B cell (primary cell): ENCODE results near the gene CD300LB. TPM values are rescaled to one million over a fixed set of nuclear protein-coding genes. Genes with fewer than 3 reads are reported as not detected.

Source experiments
- ATAC-seq: fragments of 200-7000 bp; cut with Tn5 transposase; one replicate; pipeline ENCODE4 v1.10.0; 2021; ENCODE audit warnings: low read depth, mild to moderate bottlenecking, moderate number of reproducible peaks, moderate library complexity
- CTCF ChIA-PET: fragments of 350-600 bp; sonication (Branson Sonifier 250); formaldehyde crosslinking; loops from one replicate; lab custom pipeline; 2021; ENCODE audit warnings: antibody characterized with exemption, inconsistent platforms; lab: Charles Lee
- POLR2A ChIA-PET: fragments of 350-600 bp; sonication (Branson Sonifier 250); formaldehyde crosslinking; loops from one replicate; lab custom pipeline; 2021; ENCODE audit warnings: antibody characterized with exemption; lab: Charles Lee
- DNase-seq: peaks from one replicate; pipeline ENCODE4 v3.0.0; 2013
- H2AFZ ChIP-seq: 2 replicates; pipeline ENCODE4 v1.6.1; 2012; ENCODE audit warnings: mild to moderate bottlenecking, low read depth, low read length; ENCODE audit not compliant: insufficient read depth, poor library complexity, severe bottlenecking
- H3K27ac ChIP-seq, 2 donors: 1 replicate in 1 of 2; 2 replicates in 1 of 2; pipeline ENCODE4 v1.5.1; 2012 to 2013; ENCODE audit warnings: low read length in 2 of 2, mild to moderate bottlenecking in 2 of 2, moderate library complexity in 1 of 2
- H3K27me3 ChIP-seq, 4 experiments: fragments of 200-600 bp in 1 of 4; sonication (generic) in 1 of 4; replicated peaks in 1 of 4; 1 replicate in 2 of 4; 2 replicates in 2 of 4; pipeline versions ENCODE4 v1.6.1 to v1.7.0; 2013 to 2016; ENCODE audit warnings: low read length in 3 of 4, mild to moderate bottlenecking in 2 of 4, mixed read lengths in 1 of 4, moderate library complexity in 1 of 4; ENCODE audit not compliant: insufficient read depth in 4 of 4, control insufficient read depth in 3 of 4; ENCODE audit errors: control extremely low read depth in 1 of 4
- H3K36me3 ChIP-seq, 2 experiments: replicated peaks in 1 of 2; 1 replicate in 1 of 2; 2 replicates in 1 of 2; pipeline versions ENCODE4 v1.6.1 to v1.7.1; 2013; ENCODE audit warnings: low read length in 1 of 2; ENCODE audit not compliant: insufficient read depth in 2 of 2, control insufficient read depth in 1 of 2; ENCODE audit errors: control extremely low read depth in 1 of 2, extremely low read depth in 1 of 2
- H3K4me1 ChIP-seq, 2 donors: fragments of 200-600 bp in 1 of 2; sonication (generic) in 1 of 2; 1 replicate in 1 of 2; 2 replicates in 1 of 2; pipeline versions ENCODE4 v1.5.1 to v1.6.1; 2013 to 2017; ENCODE audit warnings: low read length in 2 of 2; ENCODE audit not compliant: control insufficient read depth in 2 of 2, insufficient read depth in 2 of 2
- H3K4me2 ChIP-seq: replicated peaks from 2 replicates; pipeline ENCODE3; 2012; ENCODE audit warnings: mild to moderate bottlenecking, low read depth, low read length; ENCODE audit not compliant: poor library complexity, severe bottlenecking
- H3K4me3 ChIP-seq, 5 experiments: fragments of 200-600 bp in 1 of 5; sonication (generic) in 1 of 5; 1 replicate in 3 of 5; 2 replicates in 2 of 5; pipeline versions ENCODE4 v1.5.1 to v1.7.0; 2011 to 2016; ENCODE audit warnings: low read length in 4 of 5, mild to moderate bottlenecking in 4 of 5, low read depth in 2 of 5, control low read depth in 1 of 5, moderate library complexity in 1 of 5; ENCODE audit not compliant: insufficient read depth in 1 of 5; ENCODE audit errors: control extremely low read depth in 1 of 5, extremely low read depth in 1 of 5
- H3K79me2 ChIP-seq: fragments of 200-600 bp; sonication (generic); one replicate; pipeline ENCODE4 v1.6.0; 2016; ENCODE audit warnings: low read length; ENCODE audit not compliant: control insufficient read depth, insufficient read depth
- H3K9ac ChIP-seq: fragments of 200-600 bp; sonication (generic); 2 replicates; pipeline ENCODE4 v1.6.1; 2017; ENCODE audit warnings: mild to moderate bottlenecking, low read length, moderate library complexity
- H3K9me3 ChIP-seq, 3 donors: one replicate each; pipeline versions ENCODE4 v1.6.1 to v1.7.1; 2013; ENCODE audit warnings: low read length in 2 of 3; ENCODE audit not compliant: control insufficient read depth in 2 of 3, insufficient read depth in 1 of 3; ENCODE audit errors: control extremely low read depth in 1 of 3
- H4K20me1 ChIP-seq: 2 replicates; pipeline ENCODE4 v1.6.0; 2012; ENCODE audit warnings: mild to moderate bottlenecking, low read length; ENCODE audit not compliant: insufficient read depth, control insufficient read depth, poor library complexity, severe bottlenecking
- H3K27ac Mint-ChIP-seq: one replicate; pipeline ENCODE4 v1.8.0; 2021; ENCODE audit warnings: mixed read lengths
- H3K27me3 Mint-ChIP-seq: one replicate; pipeline ENCODE4 v1.8.0; 2021; ENCODE audit warnings: mixed read lengths
- H3K4me1 Mint-ChIP-seq: one replicate; pipeline ENCODE4 v1.8.0; 2021; ENCODE audit warnings: mixed read lengths
- H3K4me3 Mint-ChIP-seq: one replicate; pipeline ENCODE4 v1.8.0; 2021; ENCODE audit warnings: mixed read lengths
- H3K9me3 Mint-ChIP-seq: one replicate; pipeline ENCODE4 v1.8.0; 2022; ENCODE audit warnings: mixed read lengths; ENCODE audit not compliant: insufficient read depth
- EZH2 ChIP-seq: IDR thresholded peaks from 2 replicates; pipeline ENCODE4 v1.6.1; 2012; ENCODE audit warnings: borderline replicate concordance, low read depth, mild to moderate bottlenecking, moderate library complexity, low read length; ENCODE audit not compliant: insufficient read depth, poor library complexity, severe bottlenecking
- WGBS: methylation state at CpG from one replicate; pipeline ENCODE4 v1.1.5; 2013; ENCODE audit warnings: missing lambda C conversion rate; ENCODE audit not compliant: insufficient coverage; 5-methylcytosine and 5-hydroxymethylcytosine counted together
- intact Hi-C: fragments of 100-400 bp; cut with micrococcal nuclease; formaldehyde crosslinking; loops from one replicate; pipeline ENCODE4 v1.10.0; 2022
- polyA plus RNA-seq: library from polyadenylated mRNA; depleted of rRNA; stranded (reverse); fragments of >200 nt; gene quantifications from 2 replicates; pipeline ENCODE4 v1.2.3, GENCODE V29; 2012
- total RNA-seq, 2 donors: library from RNA; stranded (reverse); fragments of 120-200 nt in 1 of 2; gene quantifications; 1 replicate in 1 of 2; 2 replicates in 1 of 2; pipeline versions ENCODE4 v1.2.3 to v1.2.4, GENCODE V29; 2013 to 2022
- TF ChIP-seq, protein P1 (sequence below): fragments of 200-600 bp; IDR thresholded peaks from one replicate; pipeline ENCODE4 v1.8.0; 2022; ENCODE audit warnings: antibody characterized with exemption, mild to moderate bottlenecking

Gene CD300LB
- total and polyA plus RNA-seq, 2 donors (not counting 1 experiment from before 2014, with no cell fraction given), result 0.12 to 0.39 TPM

DNA sequence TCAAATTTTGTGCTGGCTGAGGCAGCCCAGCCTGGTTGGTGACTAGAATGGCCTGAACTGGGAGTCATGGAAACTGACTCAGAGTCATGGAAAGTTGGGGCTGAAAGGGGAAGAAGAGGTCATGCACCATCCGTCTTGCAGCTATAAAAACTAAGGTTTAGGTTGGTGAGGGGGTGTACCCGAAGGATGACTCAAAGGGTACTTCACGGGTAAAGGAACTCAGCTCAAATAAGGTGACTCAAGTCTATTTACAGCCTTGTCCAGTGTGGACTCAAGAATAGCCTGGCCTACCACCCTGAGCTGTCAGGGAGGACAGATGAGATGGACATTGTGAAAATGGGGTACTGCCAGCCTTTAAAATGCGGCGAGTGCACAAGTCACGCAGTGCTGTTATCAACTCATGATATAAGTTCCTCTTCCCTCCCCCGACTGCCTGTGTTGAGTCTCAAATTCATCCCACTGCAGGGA lies 18.6 kb downstream of the CD300LB start:
- WGBS, result 17% methylated on average over 3 of the region's 7 CpGs
- peak overlapping the region; percentile 24 for H3K4me2 ChIP-seq
- Mint-ChIP-seq H3K4me3 (no peak overlapping the region), H3K9me3 (peaks cover 10% of the 10 kb centered on the region), H3K27me3 (no peaks in the 10 kb centered on the region), H3K4me1 (peaks cover 17% of the 10 kb centered on the region), H3K27ac (peak overlapping the region; percentile 76)
- H3K4me3 ChIP-seq, result no peak overlapping the region
- ChIA-PET CTCF (no interaction called here), POLR2A (interaction anchor here (0.5 kb wide), 1 partner anchor 12 kb away, joined by 7 read pairs; no protein-coding TSS in a partner anchor)
- peak; percentile 72 for ATAC-seq
- peaks cover 0 to 13% (median 7%) of the 10 kb centered on the region in 3 donors for H3K9me3 ChIP-seq
- H3K79me2 ChIP-seq, result no peaks in the 10 kb centered on the region
- H3K27ac ChIP-seq, result peak overlapping the region in 1 of 2 donors; percentile 15
- H3K27me3 ChIP-seq, result peaks cover 0 to 9% (median 2%) of the 10 kb centered on the region in 4 experiments
- H3K4me1 ChIP-seq, result peaks cover 14 to 17% of the 10 kb centered on the region in 2 donors
- H4K20me1 ChIP-seq, result no peaks in the 10 kb centered on the region
- intact Hi-C loops, result no loop called here
- DNase-seq, result peak; percentile 65
- H3K9ac ChIP-seq, result no peak overlapping the region
- H2AFZ ChIP-seq, result peak overlapping the region; percentile 2
- TF ChIP-seq EZH2, result no peak
- TF ChIP-seq, protein P1, sequence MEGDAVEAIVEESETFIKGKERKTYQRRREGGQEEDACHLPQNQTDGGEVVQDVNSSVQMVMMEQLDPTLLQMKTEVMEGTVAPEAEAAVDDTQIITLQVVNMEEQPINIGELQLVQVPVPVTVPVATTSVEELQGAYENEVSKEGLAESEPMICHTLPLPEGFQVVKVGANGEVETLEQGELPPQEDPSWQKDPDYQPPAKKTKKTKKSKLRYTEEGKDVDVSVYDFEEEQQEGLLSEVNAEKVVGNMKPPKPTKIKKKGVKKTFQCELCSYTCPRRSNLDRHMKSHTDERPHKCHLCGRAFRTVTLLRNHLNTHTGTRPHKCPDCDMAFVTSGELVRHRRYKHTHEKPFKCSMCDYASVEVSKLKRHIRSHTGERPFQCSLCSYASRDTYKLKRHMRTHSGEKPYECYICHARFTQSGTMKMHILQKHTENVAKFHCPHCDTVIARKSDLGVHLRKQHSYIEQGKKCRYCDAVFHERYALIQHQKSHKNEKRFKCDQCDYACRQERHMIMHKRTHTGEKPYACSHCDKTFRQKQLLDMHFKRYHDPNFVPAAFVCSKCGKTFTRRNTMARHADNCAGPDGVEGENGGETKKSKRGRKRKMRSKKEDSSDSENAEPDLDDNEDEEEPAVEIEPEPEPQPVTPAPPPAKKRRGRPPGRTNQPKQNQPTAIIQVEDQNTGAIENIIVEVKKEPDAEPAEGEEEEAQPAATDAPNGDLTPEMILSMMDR, result no peak
- H3K36me3 ChIP-seq, result no peaks in the 10 kb centered on the region

DNA sequence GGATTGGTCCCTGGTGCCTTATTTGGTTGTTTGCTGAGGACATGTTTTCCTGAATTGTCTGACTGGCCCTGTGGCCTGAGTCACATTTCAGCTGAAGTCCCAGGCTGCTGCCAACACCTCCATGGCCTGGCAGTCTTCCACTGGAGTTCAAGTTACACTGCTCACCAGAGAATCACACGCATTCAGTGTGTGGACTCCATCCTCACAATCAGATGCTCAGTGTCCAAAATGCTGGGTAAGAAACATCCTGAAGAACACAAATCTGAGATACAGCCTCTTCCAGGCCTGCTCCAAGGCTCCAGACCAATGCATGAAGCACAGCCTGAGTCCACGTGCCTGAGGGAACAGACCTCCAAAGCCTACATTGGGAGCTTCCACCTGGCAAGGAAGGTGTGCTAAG lies 19.2 kb downstream of the CD300LB start:
- H3K4me2 ChIP-seq, result no peak overlapping the region
- peaks cover 0 to 13% (median 7%) of the 10 kb centered on the region in 3 donors for H3K9me3 ChIP-seq
- Mint-ChIP-seq H3K4me3 (no peak overlapping the region), H3K27me3 (peaks cover 3% of the 10 kb centered on the region), H3K9me3 (peaks cover 10% of the 10 kb centered on the region), H3K27ac (no peak overlapping the region), H3K4me1 (peaks cover 17% of the 10 kb centered on the region)
- 93% methylated on average over 2 of the region's 2 CpGs for WGBS
- H3K9ac ChIP-seq, result no peak overlapping the region
- no peaks in the 10 kb centered on the region for H4K20me1 ChIP-seq
- H3K4me3 ChIP-seq, result no peak overlapping the region
- ATAC-seq (no peak), DNase-seq (no peak)
- TF ChIP-seq EZH2, result no peak
- TF ChIP-seq, protein P1, result no peak
- H2AFZ ChIP-seq, result no peak overlapping the region
- no peaks in the 10 kb centered on the region for H3K36me3 ChIP-seq
- no peaks in the 10 kb centered on the region for H3K79me2 ChIP-seq
- H3K27ac ChIP-seq, result no peak overlapping the region
- POLR2A ChIA-PET, result no interaction called here
- peaks cover 0 to 9% (median 2%) of the 10 kb centered on the region in 4 experiments for H3K27me3 ChIP-seq
- CTCF ChIA-PET, result interaction anchor here (1.2 kb wide), 1 partner anchor 59 kb away, joined by 3 read pairs; no protein-coding TSS in a partner anchor
- H3K4me1 ChIP-seq, result peaks cover 14 to 17% of the 10 kb centered on the region in 2 donors
- intact Hi-C loops, result no loop called here
